ENCODE measurements around the gene ERFL. TPM values are rescaled to one million over a fixed set of nuclear protein-coding genes. Genes with fewer than 3 reads are reported as not detected.

Gene ERFL
- total and polyA plus RNA-seq, 2 of the 8 experiments (the other 6 are each of a cell fraction or from before 2014, with no cell fraction given), result 0.12 TPM; not detected in 1

DNA sequence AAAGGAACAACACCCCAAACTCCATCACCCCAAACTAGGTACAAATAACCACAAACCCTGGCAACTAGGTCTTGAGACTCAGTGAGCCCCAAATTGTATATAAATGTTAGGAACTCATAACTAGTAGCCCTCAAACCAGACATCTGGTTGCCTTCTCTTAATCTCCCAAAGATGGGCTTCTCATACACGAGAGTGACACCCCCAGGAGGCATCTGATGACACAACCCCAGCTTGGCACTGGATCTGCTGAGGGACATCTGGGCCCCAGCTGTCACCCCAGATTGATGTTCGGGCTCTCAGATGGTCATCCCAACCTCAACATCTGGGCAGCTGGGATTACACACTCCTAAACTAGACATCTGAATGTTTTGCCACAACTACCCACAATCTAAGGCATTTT, 16.1 kb upstream of the ERFL start (continued):
- no peak for TF ChIP-seq CTCF (IDR thresholded peaks at IDR 0.05; ENCODE audit: control extremely low read depth in 1 of 3, insufficient read depth in 1 of 3, low read depth in 1 of 3, low read length in 3 of 3)

Measured in H1 (cell line).